Measurements from ENCODE around the gene RRP1.

GRCh38 chr21:43792406-43792805, 3.0 kb downstream of the RRP1 start:
- no peak for TF ChIP-seq POLR2A (IDR thresholded peaks at IDR 0.05)
- TF ChIP-seq, protein P1, sequence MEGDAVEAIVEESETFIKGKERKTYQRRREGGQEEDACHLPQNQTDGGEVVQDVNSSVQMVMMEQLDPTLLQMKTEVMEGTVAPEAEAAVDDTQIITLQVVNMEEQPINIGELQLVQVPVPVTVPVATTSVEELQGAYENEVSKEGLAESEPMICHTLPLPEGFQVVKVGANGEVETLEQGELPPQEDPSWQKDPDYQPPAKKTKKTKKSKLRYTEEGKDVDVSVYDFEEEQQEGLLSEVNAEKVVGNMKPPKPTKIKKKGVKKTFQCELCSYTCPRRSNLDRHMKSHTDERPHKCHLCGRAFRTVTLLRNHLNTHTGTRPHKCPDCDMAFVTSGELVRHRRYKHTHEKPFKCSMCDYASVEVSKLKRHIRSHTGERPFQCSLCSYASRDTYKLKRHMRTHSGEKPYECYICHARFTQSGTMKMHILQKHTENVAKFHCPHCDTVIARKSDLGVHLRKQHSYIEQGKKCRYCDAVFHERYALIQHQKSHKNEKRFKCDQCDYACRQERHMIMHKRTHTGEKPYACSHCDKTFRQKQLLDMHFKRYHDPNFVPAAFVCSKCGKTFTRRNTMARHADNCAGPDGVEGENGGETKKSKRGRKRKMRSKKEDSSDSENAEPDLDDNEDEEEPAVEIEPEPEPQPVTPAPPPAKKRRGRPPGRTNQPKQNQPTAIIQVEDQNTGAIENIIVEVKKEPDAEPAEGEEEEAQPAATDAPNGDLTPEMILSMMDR (IDR thresholded peaks at IDR 0.05), result no peak

Measured in vagina (tissue), 2 donors.